NCI-H128 (cell line): ENCODE measurements around the gene KCNJ5.

Experiments used
- DNase-seq: peaks from one replicate; lab custom pipeline; 2025; ENCODE audit not compliant: unreplicated experiment; lab: John Stamatoyannopoulos, UW

Gene KCNJ5

GRCh38 chr11:128871168-128871610, 20.0 kb upstream of the KCNJ5 start:
- no peak for DNase-seq

GRCh38 chr11:128872094-128872493, 19.1 kb upstream of the KCNJ5 start:
- DNase-seq, result no peak

GRCh38 chr11:128872594-128872993, 18.6 kb upstream of the KCNJ5 start:
- DNase-seq, result no peak

GRCh38 chr11:128874427-128874826, 16.7 kb upstream of the KCNJ5 start:
- DNase-seq, result no peak

GRCh38 chr11:128876133-128876650, 15.0 kb upstream of the KCNJ5 start:
- no peak for DNase-seq

GRCh38 chr11:128877726-128878125, 13.4 kb upstream of the KCNJ5 start:
- no peak for DNase-seq

- DNase-seq, result no peak
Observed at GRCh38 chr11:128878455-128878854, 12.7 kb upstream of the KCNJ5 start.

GRCh38 chr11:128879817-128880216, 11.3 kb upstream of the KCNJ5 start:
- no peak for DNase-seq

GRCh38 chr11:128881221-128881620, 9.9 kb upstream of the KCNJ5 start:
- no peak for DNase-seq

GRCh38 chr11:128882451-128882850, 8.7 kb upstream of the KCNJ5 start:
- DNase-seq, result no peak

- DNase-seq, result no peak
Observed at GRCh38 chr11:128884054-128884453, 7.1 kb upstream of the KCNJ5 start.

GRCh38 chr11:128884703-128885338, 6.3 kb upstream of the KCNJ5 start:
- peak; percentile 37 for DNase-seq

- DNase-seq, result no peak
Observed at GRCh38 chr11:128886406-128887124, 4.6 kb upstream of the KCNJ5 start.

- DNase-seq, result no peak
Observed at GRCh38 chr11:128888034-128888985, 2.8 kb upstream of the KCNJ5 start.

- no peak for DNase-seq
Observed at GRCh38 chr11:128889657-128890213, 1.4 kb upstream of the KCNJ5 start.

- no peak for DNase-seq
Observed at GRCh38 chr11:128890216-128890542, 977 bp upstream of the KCNJ5 start.

- DNase-seq, result no peak
Observed at GRCh38 chr11:128891913-128892398, 800 bp downstream of the KCNJ5 start.

- no peak for DNase-seq
Observed at GRCh38 chr11:128892866-128893565, 1.9 kb downstream of the KCNJ5 start.

GRCh38 chr11:128893578-128894285, 2.6 kb downstream of the KCNJ5 start:
- no peak for DNase-seq

- DNase-seq, result no peak
Observed at GRCh38 chr11:128894286-128894681, 3.1 kb downstream of the KCNJ5 start.
